ENCODE measurements around the gene C1orf21.
"Not testable (repeated sequence)": the region's sequence is repeated elsewhere in the genome, so short reads cannot be mapped to it uniquely, and the experiment has no call there.

Gene C1orf21, protein sequence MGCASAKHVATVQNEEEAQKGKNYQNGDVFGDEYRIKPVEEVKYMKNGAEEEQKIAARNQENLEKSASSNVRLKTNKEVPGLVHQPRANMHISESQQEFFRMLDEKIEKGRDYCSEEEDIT

DNA sequence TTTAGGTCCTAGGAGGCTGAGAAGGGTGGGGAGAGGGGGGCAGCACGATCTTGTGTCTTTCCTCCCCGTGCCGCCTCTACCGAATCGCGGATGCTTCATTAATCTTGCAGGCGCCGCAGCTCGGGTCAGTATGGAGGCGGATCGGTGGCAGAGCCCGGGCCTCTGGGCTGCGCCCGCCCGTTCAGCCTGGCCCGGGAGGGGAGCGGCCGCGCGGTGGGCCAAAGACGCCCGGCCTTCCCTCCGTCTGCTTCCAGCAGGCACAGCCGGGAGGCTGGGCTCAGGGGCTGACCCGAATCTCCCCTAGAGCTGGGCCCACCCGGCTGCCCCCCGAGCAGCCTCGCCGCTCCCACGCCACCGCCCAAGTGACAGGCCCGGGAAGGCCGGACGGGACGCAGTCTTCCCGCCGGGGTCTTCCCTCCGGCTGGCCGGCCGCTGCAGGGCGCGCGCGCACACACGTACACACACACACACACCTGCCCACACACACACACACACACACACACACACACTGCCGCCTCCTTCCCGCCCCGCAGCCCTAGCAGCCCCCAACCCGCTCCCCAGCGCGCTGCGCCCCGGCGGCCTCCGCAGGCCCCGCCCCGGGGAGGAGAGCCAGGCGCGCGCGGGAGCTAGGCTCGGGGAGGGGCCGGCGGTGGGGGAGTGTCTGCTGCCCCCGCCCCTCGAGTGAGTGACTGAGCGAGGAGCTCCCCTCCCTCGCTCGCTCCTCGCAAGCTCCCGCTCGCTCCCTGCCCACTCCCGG lies at the start of gene C1orf21:
Gene C1orf21 (plus strand): TSS at position 718 of the 757 bp plus-strand sequence. CDS start 90,481 bp downstream, outside the sequence.
- DNase-seq (ENCODE audit: low read depth), result peak; percentile 92
- TF ChIP-seq, protein P1, sequence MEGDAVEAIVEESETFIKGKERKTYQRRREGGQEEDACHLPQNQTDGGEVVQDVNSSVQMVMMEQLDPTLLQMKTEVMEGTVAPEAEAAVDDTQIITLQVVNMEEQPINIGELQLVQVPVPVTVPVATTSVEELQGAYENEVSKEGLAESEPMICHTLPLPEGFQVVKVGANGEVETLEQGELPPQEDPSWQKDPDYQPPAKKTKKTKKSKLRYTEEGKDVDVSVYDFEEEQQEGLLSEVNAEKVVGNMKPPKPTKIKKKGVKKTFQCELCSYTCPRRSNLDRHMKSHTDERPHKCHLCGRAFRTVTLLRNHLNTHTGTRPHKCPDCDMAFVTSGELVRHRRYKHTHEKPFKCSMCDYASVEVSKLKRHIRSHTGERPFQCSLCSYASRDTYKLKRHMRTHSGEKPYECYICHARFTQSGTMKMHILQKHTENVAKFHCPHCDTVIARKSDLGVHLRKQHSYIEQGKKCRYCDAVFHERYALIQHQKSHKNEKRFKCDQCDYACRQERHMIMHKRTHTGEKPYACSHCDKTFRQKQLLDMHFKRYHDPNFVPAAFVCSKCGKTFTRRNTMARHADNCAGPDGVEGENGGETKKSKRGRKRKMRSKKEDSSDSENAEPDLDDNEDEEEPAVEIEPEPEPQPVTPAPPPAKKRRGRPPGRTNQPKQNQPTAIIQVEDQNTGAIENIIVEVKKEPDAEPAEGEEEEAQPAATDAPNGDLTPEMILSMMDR (IDR thresholded peaks at IDR 0.05; ENCODE audit: insufficient read depth, low read depth, low read length, missing control alignments), result no peak
- peak within 1 kb of the TSS; percentile 89 for H3K4me3 ChIP-seq (ENCODE audit: low read length)

- not testable (repeated sequence) for H3K4me3 ChIP-seq (ENCODE audit: low read length); DNase-seq (ENCODE audit: low read depth)
Measured at GRCh38 chr1:184337865-184338264, 49.0 kb upstream of the C1orf21 start.

DNA sequence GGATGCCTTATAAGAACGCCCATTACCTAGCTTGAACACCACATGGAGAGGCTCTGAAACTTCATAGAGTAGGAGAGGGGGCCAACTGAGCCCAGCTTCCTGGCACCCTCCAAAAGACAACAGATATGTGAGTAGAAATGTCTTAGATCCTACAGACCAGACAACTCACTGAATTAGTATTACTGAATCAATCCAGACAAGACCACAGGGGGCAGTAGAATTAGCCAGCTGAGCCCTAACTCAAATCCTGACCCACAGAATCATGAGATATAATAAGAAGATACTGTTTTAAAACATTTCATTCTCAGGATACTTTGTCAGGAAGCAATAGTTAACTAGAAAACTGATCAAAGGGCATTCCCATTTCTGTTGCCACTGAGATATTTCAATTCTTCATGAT lies 45.8 kb upstream of the C1orf21 start:
- DNase-seq (ENCODE audit: low read depth), result no peak
- H3K4me3 ChIP-seq (ENCODE audit: low read length), result no peak overlapping the region
- TF ChIP-seq, protein P1 (IDR thresholded peaks at IDR 0.05; ENCODE audit: insufficient read depth, low read depth, low read length, missing control alignments), result peak; percentile 25

- TF ChIP-seq, protein P1 (IDR thresholded peaks at IDR 0.05; ENCODE audit: insufficient read depth, low read depth, low read length, missing control alignments), result no peak
- DNase-seq (ENCODE audit: low read depth), result no peak
- no peak overlapping the region for H3K4me3 ChIP-seq (ENCODE audit: low read length)
Measured at GRCh38 chr1:184350573-184350972, 36.3 kb upstream of the C1orf21 start.

DNA sequence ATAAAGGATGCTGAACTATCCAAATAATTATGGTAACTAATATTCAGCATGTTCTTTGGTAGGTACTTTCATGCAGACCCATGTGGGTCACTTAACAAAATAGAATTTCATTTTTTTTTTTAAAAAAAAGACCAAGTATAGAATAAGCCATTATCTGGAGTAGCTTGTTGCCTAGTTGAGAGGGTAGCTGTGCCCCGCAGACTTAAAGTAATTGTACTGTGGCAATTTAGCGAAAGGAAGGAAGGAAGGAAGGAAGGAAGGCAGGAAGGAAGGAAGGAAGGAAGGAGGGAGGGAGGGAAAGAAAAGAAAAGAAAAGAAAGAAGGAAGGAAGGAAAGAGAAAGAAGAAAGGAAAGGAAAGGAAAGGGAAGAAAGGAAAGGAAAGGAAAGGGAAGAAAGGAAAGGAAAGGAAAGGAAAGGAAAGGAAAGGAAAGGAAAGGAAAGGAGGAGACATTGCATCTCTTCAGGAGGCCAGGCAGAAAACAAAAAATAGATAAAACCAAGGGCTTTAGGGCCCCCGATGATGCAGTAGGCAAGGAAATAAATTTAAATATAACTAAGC lies 35.3 kb upstream of the C1orf21 start:
- TF ChIP-seq, protein P1 (IDR thresholded peaks at IDR 0.05; ENCODE audit: insufficient read depth, low read depth, low read length, missing control alignments), result no peak
- no peak for DNase-seq (ENCODE audit: low read depth)
- no peak overlapping the region for H3K4me3 ChIP-seq (ENCODE audit: low read length)

GRCh38 chr1:184352776-184353175 lies 34.1 kb upstream of the C1orf21 start:
- H3K4me3 ChIP-seq (ENCODE audit: low read length), result no peak overlapping the region
- TF ChIP-seq, protein P1 (IDR thresholded peaks at IDR 0.05; ENCODE audit: insufficient read depth, low read depth, low read length, missing control alignments), result no peak
- DNase-seq (ENCODE audit: low read depth), result no peak

GRCh38 chr1:184354719-184355118 lies 32.1 kb upstream of the C1orf21 start:
- no peak overlapping the region for H3K4me3 ChIP-seq (ENCODE audit: low read length)
- DNase-seq (ENCODE audit: low read depth), result no peak
- TF ChIP-seq, protein P1 (IDR thresholded peaks at IDR 0.05; ENCODE audit: insufficient read depth, low read depth, low read length, missing control alignments), result no peak
